IMR-90 (cell line): ENCODE measurements around the gene MB21D2. TPM values are rescaled to one million over a fixed set of nuclear protein-coding genes. Genes with fewer than 3 reads are reported as not detected.
A peak's percentile ranks its signal among the peaks of the same experiment; 100 is the strongest.

Experiments
- ATAC-seq: fragments of 200-7000 bp; cut with Tn5 transposase; 2 replicates; pipeline ENCODE4 v1.9.1; 2020; ENCODE audit warnings: low read depth, mild to moderate bottlenecking, moderate library complexity
- BruUV-seq: library from RNA; stranded (reverse); fragments of 400-500 nt; replicated peaks from 2 replicates; lab custom pipeline; 2021; lab: Mats Ljungman, UMichigan
- CTCF ChIA-PET: fragments of 300-600 bp; formaldehyde crosslinking; extraction: SDS; loops from one replicate; lab custom pipeline; 2021; ENCODE audit warnings: antibody characterized with exemption; lab: Yijun Ruan, JAX
- POLR2A ChIA-PET: fragments of 300-600 bp; sonication (Branson Sonifier 250); formaldehyde crosslinking; loops from one replicate; lab custom pipeline; 2022; ENCODE audit warnings: antibody characterized with exemption; ENCODE audit not compliant: unreplicated experiment; lab: Charles Lee
- DNase-seq: peaks from one replicate; pipeline ENCODE4 v3.0.0; 2013
- H2AFZ ChIP-seq: replicated peaks from 2 replicates; pipeline ENCODE3; 2013; ENCODE audit warnings: low read length, mild to moderate bottlenecking; ENCODE audit not compliant: poor library complexity
- H2AK5ac ChIP-seq: 2 replicates; pipeline ENCODE4 v1.6.1; 2013; ENCODE audit warnings: low read depth, low read length, inconsistent platforms
- H2AK9ac ChIP-seq: replicated peaks from 2 replicates; pipeline ENCODE3; 2013; ENCODE audit warnings: mild to moderate bottlenecking, low read depth, low read length, moderate library complexity; ENCODE audit not compliant: poor library complexity
- H2BK120ac ChIP-seq: 2 replicates; pipeline ENCODE4 v1.6.1; 2013; ENCODE audit warnings: low read depth, low read length, inconsistent platforms
- H2BK15ac ChIP-seq: 3 replicates; pipeline ENCODE4 v1.6.1; 2013; ENCODE audit warnings: low read depth, low read length, inconsistent platforms
- H2BK20ac ChIP-seq: 2 replicates; pipeline ENCODE4 v1.6.1; 2013; ENCODE audit warnings: low read depth, mild to moderate bottlenecking, inconsistent platforms, low read length, moderate library complexity
- H2BK5ac ChIP-seq: 2 replicates; pipeline ENCODE4 v1.6.1; 2013; ENCODE audit warnings: mild to moderate bottlenecking, low read depth, low read length, inconsistent platforms; ENCODE audit not compliant: poor library complexity, severe bottlenecking
- H3K14ac ChIP-seq: replicated peaks from 2 replicates; pipeline ENCODE4 v1.6.1; 2013; ENCODE audit warnings: low read depth, low read length, inconsistent platforms
- H3K18ac ChIP-seq: 2 replicates; pipeline ENCODE4 v1.6.1; 2013; ENCODE audit warnings: low read depth, low read length, control low read depth
- H3K23ac ChIP-seq: 2 replicates; pipeline ENCODE4 v1.6.1; 2013; ENCODE audit warnings: low read depth, low read length, inconsistent platforms
- H3K27ac ChIP-seq: 2 replicates; pipeline ENCODE4 v1.5.1; 2013; ENCODE audit warnings: mild to moderate bottlenecking, control low read depth, low read length; ENCODE audit not compliant: insufficient read depth
- H3K27me3 ChIP-seq: 2 replicates; pipeline ENCODE4 v1.6.1; 2013; ENCODE audit warnings: low read length; ENCODE audit not compliant: control insufficient read depth, insufficient read depth
- H3K36me3 ChIP-seq: 2 replicates; pipeline ENCODE4 v1.6.1; 2013; ENCODE audit warnings: low read length, mixed read lengths; ENCODE audit not compliant: control insufficient read depth, insufficient read depth
- H3K4ac ChIP-seq: 2 replicates; pipeline ENCODE4 v1.6.1; 2013; ENCODE audit warnings: low read depth, low read length, inconsistent platforms
- H3K4me1 ChIP-seq: 2 replicates; pipeline ENCODE4 v1.6.1; 2013; ENCODE audit warnings: low read length, mixed read lengths; ENCODE audit not compliant: control insufficient read depth, insufficient read depth
- H3K4me2 ChIP-seq: 2 replicates; pipeline ENCODE4 v1.6.1; 2013; ENCODE audit warnings: low read depth, mild to moderate bottlenecking, control low read depth, low read length, moderate library complexity
- H3K4me3 ChIP-seq: 2 replicates; pipeline ENCODE4 v1.5.1; 2013; ENCODE audit warnings: low read depth, mild to moderate bottlenecking, control low read depth, low read length, moderate library complexity; ENCODE audit not compliant: insufficient read depth
- H3K56ac ChIP-seq: 2 replicates; pipeline ENCODE4 v1.6.1; 2013; ENCODE audit warnings: low read length, inconsistent platforms; ENCODE audit not compliant: insufficient read depth; ENCODE audit errors: extremely low read depth
- H3K79me1 ChIP-seq, 2 experiments: 2 replicates each; pipeline ENCODE4 v1.6.1; 2013; ENCODE audit warnings: low read length in 2 of 2, inconsistent platforms in 1 of 2, low read depth in 1 of 2
- H3K9ac ChIP-seq: 2 replicates; pipeline ENCODE4 v1.6.1; 2013; ENCODE audit warnings: low read depth, low read length, control low read depth
- H3K9me1 ChIP-seq: 2 replicates; pipeline ENCODE4 v1.6.1; 2013; ENCODE audit warnings: low read length, inconsistent platforms; ENCODE audit not compliant: insufficient read depth
- H3K9me3 ChIP-seq: 2 replicates; pipeline ENCODE4 v1.6.1; 2013; ENCODE audit warnings: low read length; ENCODE audit not compliant: control insufficient read depth, insufficient read depth
- H4K20me1 ChIP-seq: 2 replicates; pipeline ENCODE4 v1.6.1; 2013; ENCODE audit warnings: low read length, inconsistent platforms; ENCODE audit not compliant: insufficient read depth
- H4K5ac ChIP-seq: 2 replicates; pipeline ENCODE4 v1.6.1; 2013; ENCODE audit warnings: mild to moderate bottlenecking, low read depth, low read length, control low read depth
- H4K8ac ChIP-seq, 2 experiments: 2 replicates each; pipeline ENCODE4 v1.6.1; 2013; ENCODE audit warnings: low read depth in 2 of 2, low read length in 2 of 2, control low read depth in 1 of 2, inconsistent platforms in 1 of 2
- H4K91ac ChIP-seq: 2 replicates; pipeline ENCODE4 v1.6.1; 2013; ENCODE audit warnings: low read depth, low read length, inconsistent platforms; ENCODE audit not compliant: insufficient read depth
- BHLHE40 ChIP-seq: fragments of 150-350 bp; IDR thresholded peaks from 2 replicates; pipeline ENCODE4 v1.6.1; 2016; ENCODE audit warnings: mild to moderate bottlenecking, low read depth, low read length
- CEBPB ChIP-seq: IDR thresholded peaks from 2 replicates; pipeline ENCODE4 v1.6.1; 2012; ENCODE audit warnings: low read depth, low read length, improper control_type of control experiment
- CHD1 ChIP-seq: IDR thresholded peaks from 2 replicates; pipeline ENCODE4 v1.6.1; 2012; ENCODE audit warnings: low read depth, low read length, improper control_type of control experiment
- FOS ChIP-seq: fragments of 150-350 bp; IDR thresholded peaks from 2 replicates; pipeline ENCODE4 v1.6.1; 2016; ENCODE audit warnings: low read depth, low read length
- MAFK ChIP-seq: IDR thresholded peaks from 2 replicates; pipeline ENCODE4 v1.6.1; 2012; ENCODE audit warnings: low read depth, low read length, improper control_type of control experiment
- MAZ ChIP-seq: IDR thresholded peaks from 2 replicates; pipeline ENCODE4 v1.6.1; 2012; ENCODE audit warnings: low read depth, mild to moderate bottlenecking, low read length, improper control_type of control experiment, moderate library complexity, borderline replicate concordance
- MXI1 ChIP-seq: IDR thresholded peaks from 2 replicates; pipeline ENCODE4 v1.6.1; 2012; ENCODE audit warnings: low read depth, mild to moderate bottlenecking, low read length, moderate library complexity, borderline replicate concordance
- POLR2A ChIP-seq: IDR thresholded peaks from 2 replicates; pipeline ENCODE4 v1.6.1; 2012; ENCODE audit warnings: mild to moderate bottlenecking, low read depth, low read length
- RAD21 ChIP-seq: IDR thresholded peaks from 2 replicates; pipeline ENCODE4 v1.6.1; 2012; ENCODE audit warnings: low read length, improper control_type of control experiment
- RFX5 ChIP-seq: IDR thresholded peaks from 2 replicates; pipeline ENCODE4 v1.8.0; 2012; ENCODE audit warnings: low read depth, mild to moderate bottlenecking, low read length, moderate library complexity
- WGBS, 2 experiments: methylation state at CpG; one replicate each; pipeline versions ENCODE4 v1.1.5 to v1.1.7; 2013; ENCODE audit warnings: missing lambda C conversion rate in 2 of 2; ENCODE audit not compliant: insufficient read length in 1 of 2; ENCODE audit errors: extremely low coverage in 2 of 2; 5-methylcytosine and 5-hydroxymethylcytosine counted together
- dilution Hi-C: fragments of 300-500 bp; cut with HindIII; formaldehyde crosslinking; loops from one replicate; pipeline ENCODE4 v1.14.3; 2018; ENCODE audit warnings: low sequenced_read_pairs; ENCODE audit not compliant: unreplicated experiment
- in situ Hi-C: fragments of 300-500 bp; cut with MboI; formaldehyde crosslinking; loops from 3 replicates; pipeline ENCODE4 v1.14.3; 2019; ENCODE audit warnings: low sequenced_read_pairs, inconsistent platforms, mixed read lengths
- intact Hi-C: fragments of 100-400 bp; cut with micrococcal nuclease; formaldehyde crosslinking; loops from 2 replicates; pipeline ENCODE4 v1.10.0; 2022
- polyA plus RNA-seq, 3 experiments: library from polyadenylated mRNA; depleted of rRNA; stranded (reverse); fragments of >200 nt; gene quantifications; 2 replicates each; pipeline ENCODE4 v1.2.3, GENCODE V29; 2012; ENCODE audit warnings: low replicate concordance in 1 of 3
- total RNA-seq: library from RNA; depleted of rRNA; stranded (reverse); fragments of >200 nt; gene quantifications from 2 replicates; pipeline ENCODE4 v1.2.3, GENCODE V29; 2012
- TF ChIP-seq, protein P1 (sequence below): fragments of 150-350 bp; IDR thresholded peaks from 2 replicates; pipeline ENCODE4 v1.6.1; 2016; ENCODE audit warnings: low read depth, mild to moderate bottlenecking, low read length, moderate library complexity, borderline replicate concordance
- TF ChIP-seq, protein P2 (sequence below): conservative IDR thresholded peaks from 2 replicates; pipeline ENCODE4 v1.5.1; 2012; ENCODE audit warnings: mild to moderate bottlenecking, low read depth, low read length, improper control_type of control experiment

Gene MB21D2
- total and polyA plus RNA-seq, 2 of the 4 experiments (the other 2 are of a cell fraction) = 13.6 to 44.8 TPM

DNA sequence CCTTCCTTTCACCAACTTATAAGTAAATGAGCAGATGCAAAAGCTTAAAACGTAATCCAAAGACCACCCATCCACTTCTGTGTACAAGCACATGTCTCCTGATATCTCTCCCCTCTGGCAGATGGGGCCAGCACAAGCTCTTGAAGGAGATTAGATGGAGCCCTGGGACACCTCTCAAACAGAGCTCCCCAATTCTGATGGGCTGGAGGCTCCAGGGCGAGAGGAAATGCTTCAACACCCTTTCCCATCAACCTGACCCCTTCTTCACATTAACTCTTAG lies 73.2 kb downstream of the MB21D2 start:
- CTCF ChIA-PET = no interaction called here
- Histone ChIP-seq H3K18ac (no peak overlapping the region), H4K91ac (0 out of 2 replicates have a peak overlapping the region, but pooled peaks have one; percentile 23), H3K4me3 (no peak overlapping the region), H3K4me1 (peaks cover 25% of the 10 kb centered on the region), H3K9me1 (peaks cover 23% of the 10 kb centered on the region), H3K4ac (peak overlapping the region; percentile 40; the same call in 1 of the 2 replicates), H2BK15ac (no peak overlapping the region), H3K27me3 (no peaks in the 10 kb centered on the region), H2BK5ac (no peak overlapping the region), H3K36me3 (no peaks in the 10 kb centered on the region), H3K56ac (no peak overlapping the region), H3K27ac (no peak overlapping the region), H4K5ac (no peak overlapping the region), H4K20me1 (peaks cover 20% of the 10 kb centered on the region; the same call in 1 of the 2 replicates), H2BK120ac (peak overlapping the region; percentile 3; the same call in 1 of the 2 replicates), H3K9ac (no peak overlapping the region), H3K4me2 (no peak overlapping the region), H4K8ac (no peak overlapping the region), H2AK5ac (peak overlapping the region; percentile 30; the same call in 1 of the 2 replicates), H2BK20ac (no peak overlapping the region), H2AFZ (no peak overlapping the region), H3K79me1 (peaks cover 51 to 77% of the 10 kb centered on the region in 2 experiments), H3K23ac (peak overlapping the region; percentile 67; the same call in 1 of the 2 replicates), H3K9me3 (no peaks in the 10 kb centered on the region), H3K14ac (no peak overlapping the region), H2AK9ac (no peak overlapping the region)
- in situ Hi-C loops = no loop called here
- TF ChIP-seq RFX5 (no peak), CEBPB (no peak), MAZ (no peak), MAFK (no peak), POLR2A (no peak), CHD1 (no peak), MXI1 (no peak), FOS (no peak), RAD21 (no peak), BHLHE40 (no peak)
- TF ChIP-seq, protein P1, sequence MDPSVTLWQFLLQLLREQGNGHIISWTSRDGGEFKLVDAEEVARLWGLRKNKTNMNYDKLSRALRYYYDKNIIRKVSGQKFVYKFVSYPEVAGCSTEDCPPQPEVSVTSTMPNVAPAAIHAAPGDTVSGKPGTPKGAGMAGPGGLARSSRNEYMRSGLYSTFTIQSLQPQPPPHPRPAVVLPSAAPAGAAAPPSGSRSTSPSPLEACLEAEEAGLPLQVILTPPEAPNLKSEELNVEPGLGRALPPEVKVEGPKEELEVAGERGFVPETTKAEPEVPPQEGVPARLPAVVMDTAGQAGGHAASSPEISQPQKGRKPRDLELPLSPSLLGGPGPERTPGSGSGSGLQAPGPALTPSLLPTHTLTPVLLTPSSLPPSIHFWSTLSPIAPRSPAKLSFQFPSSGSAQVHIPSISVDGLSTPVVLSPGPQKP = no peak
- TF ChIP-seq, protein P2, sequence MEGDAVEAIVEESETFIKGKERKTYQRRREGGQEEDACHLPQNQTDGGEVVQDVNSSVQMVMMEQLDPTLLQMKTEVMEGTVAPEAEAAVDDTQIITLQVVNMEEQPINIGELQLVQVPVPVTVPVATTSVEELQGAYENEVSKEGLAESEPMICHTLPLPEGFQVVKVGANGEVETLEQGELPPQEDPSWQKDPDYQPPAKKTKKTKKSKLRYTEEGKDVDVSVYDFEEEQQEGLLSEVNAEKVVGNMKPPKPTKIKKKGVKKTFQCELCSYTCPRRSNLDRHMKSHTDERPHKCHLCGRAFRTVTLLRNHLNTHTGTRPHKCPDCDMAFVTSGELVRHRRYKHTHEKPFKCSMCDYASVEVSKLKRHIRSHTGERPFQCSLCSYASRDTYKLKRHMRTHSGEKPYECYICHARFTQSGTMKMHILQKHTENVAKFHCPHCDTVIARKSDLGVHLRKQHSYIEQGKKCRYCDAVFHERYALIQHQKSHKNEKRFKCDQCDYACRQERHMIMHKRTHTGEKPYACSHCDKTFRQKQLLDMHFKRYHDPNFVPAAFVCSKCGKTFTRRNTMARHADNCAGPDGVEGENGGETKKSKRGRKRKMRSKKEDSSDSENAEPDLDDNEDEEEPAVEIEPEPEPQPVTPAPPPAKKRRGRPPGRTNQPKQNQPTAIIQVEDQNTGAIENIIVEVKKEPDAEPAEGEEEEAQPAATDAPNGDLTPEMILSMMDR = no peak
- ATAC-seq = no peak
- dilution Hi-C loops = no loop called here
- BruUV-seq = no TSS peak
- 83% methylated on average over 2 of the region's 2 CpGs; no CpG with 5 or more reads in 1 of the 2 experiments for WGBS, 2 experiments
- POLR2A ChIA-PET = no interaction called here
- DNase-seq = no peak
- intact Hi-C loops = no loop called here
